Liver (tissue), 2 donors: ENCODE results near the gene TMEM132E.

Experiments used
- FOXA1 ChIP-seq: IDR thresholded peaks from 2 replicates; pipeline ENCODE4 v1.6.1; 2016; ENCODE audit warnings: antibody characterized with exemption
- YY1 ChIP-seq: IDR thresholded peaks from 2 replicates; pipeline ENCODE4 v1.6.1; 2016; ENCODE audit warnings: antibody characterized with exemption, mild to moderate bottlenecking
- TF ChIP-seq, protein P1 (sequence below): fragments of 150-350 bp; IDR thresholded peaks from 2 replicates; pipeline ENCODE4 v1.5.1; 2017; ENCODE audit warnings: improper control_type of control experiment, low read depth, low read length; ENCODE audit not compliant: missing input control
- TF ChIP-seq, protein P2 (sequence below): IDR thresholded peaks from 2 replicates; pipeline ENCODE4 v1.6.1; 2016; ENCODE audit warnings: antibody characterized with exemption
- donor health status: healthy.

DNA sequence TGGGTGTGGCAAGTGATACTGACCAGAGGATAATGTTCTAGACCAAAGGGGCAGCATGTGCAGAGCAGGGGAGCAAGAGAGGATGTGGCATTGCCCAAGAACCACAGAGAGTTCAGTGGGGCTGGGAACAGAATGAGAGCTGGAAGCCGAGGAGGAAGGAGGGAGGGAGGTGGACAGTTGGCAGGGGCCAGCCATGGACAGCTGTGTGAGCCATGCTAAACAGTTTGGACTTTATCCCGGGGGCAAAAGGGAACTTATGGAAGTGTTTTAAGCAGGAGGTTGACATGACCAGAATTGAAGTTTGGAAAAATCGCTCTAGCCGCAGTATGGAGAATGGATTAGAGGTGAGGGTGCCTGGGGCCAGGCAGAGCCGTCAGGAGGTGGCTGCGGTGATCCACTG lies 29.4 kb upstream of the TMEM132E start:
- TF ChIP-seq, protein P1, sequence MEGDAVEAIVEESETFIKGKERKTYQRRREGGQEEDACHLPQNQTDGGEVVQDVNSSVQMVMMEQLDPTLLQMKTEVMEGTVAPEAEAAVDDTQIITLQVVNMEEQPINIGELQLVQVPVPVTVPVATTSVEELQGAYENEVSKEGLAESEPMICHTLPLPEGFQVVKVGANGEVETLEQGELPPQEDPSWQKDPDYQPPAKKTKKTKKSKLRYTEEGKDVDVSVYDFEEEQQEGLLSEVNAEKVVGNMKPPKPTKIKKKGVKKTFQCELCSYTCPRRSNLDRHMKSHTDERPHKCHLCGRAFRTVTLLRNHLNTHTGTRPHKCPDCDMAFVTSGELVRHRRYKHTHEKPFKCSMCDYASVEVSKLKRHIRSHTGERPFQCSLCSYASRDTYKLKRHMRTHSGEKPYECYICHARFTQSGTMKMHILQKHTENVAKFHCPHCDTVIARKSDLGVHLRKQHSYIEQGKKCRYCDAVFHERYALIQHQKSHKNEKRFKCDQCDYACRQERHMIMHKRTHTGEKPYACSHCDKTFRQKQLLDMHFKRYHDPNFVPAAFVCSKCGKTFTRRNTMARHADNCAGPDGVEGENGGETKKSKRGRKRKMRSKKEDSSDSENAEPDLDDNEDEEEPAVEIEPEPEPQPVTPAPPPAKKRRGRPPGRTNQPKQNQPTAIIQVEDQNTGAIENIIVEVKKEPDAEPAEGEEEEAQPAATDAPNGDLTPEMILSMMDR: no peak
- TF ChIP-seq, protein P2, sequence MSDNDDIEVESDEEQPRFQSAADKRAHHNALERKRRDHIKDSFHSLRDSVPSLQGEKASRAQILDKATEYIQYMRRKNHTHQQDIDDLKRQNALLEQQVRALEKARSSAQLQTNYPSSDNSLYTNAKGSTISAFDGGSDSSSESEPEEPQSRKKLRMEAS: no peak
- TF ChIP-seq FOXA1 (no peak), YY1 (no peak)
